ENCODE results near the gene DGKI.

Gene DGKI

DNA sequence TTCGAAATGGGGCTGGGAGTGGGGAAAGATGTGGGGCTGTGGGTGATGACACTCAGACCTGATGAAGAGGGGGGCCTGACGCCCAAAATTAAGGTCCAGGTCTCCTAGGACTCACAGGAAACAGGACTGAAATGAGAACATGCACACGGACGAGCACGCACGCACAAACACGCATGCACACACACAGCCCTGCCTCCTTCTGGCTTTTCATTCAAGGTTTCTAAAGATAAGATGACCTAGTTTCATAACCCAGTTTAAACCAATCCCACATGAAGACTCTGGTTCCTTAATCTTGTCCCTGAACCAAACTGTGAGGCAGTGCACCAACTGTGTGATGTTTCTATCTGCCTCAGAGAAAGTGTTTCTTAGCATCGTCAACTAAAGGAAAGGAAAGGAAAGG lies 162.0 kb downstream of the DGKI start:
- DNase-seq, result no peak

GRCh38 chr7:137684316-137684715 lies 162.5 kb downstream of the DGKI start:
- DNase-seq, result no peak

DNA sequence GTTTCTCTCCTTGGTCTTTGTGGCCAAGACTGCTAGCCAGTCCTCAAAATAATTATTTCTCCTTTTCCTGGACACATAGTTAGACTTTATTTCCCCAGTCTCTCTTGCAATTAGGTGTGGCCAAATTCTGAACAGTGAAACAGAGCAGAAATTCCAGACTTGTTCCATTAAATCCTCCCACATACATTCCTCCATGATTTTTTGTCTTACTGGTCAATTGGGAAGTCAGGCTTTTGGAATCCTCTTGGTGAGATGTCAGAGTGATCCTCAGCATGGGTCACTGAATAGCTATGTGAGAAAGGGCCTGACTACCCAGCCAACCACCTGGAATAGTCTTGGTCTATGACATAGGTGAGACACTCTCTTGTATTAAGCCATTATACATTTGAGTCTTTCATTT lies 164.2 kb downstream of the DGKI start:
- DNase-seq, result no peak

DNA sequence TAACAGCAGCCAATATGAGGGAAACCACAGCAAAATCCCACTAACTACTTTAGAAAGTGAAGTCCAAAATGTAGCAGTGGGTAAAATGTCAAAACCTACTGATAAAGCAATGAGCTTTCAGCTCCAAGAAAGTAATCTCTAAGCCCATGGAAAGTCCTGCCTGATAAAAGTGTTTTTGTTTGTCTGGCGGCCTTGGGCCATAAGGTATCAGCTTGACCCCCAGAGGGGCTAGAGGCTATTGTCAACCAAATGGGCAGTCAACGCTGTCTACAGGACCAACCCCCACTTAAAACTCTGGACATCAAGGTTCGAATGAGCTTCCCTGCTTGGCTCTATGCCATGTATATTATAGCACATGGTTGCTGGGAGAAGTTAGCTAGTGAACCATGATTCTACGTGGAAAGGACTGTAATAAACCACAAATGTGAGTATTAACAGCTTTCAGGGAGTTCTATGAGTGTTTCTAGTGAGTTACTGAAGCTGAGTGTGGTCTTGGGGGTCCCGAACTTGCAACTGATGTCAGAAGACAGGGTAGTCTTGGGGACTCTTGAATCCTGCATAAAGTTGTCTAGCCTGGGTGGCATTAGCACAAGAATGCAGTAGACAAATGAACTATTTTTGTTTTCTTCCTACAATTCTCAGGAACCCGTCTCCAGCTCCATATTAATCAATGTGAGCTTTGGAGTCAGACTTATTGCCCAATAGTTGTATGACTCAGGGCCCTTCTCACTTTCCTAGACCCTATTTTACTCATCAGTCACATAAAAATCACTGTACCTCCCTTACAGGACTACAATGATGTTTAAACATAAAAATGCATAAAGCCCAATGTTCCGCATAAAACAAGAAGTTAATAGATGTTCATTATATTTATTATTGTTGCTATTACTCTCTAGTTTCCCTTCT lies 164.9 kb downstream of the DGKI start:
- no peak for DNase-seq

- no peak for DNase-seq
Observed at GRCh38 chr7:137674551-137675409, 172.0 kb downstream of the DGKI start.

- no peak for DNase-seq
Observed at GRCh38 chr7:137674048-137674447, 172.7 kb downstream of the DGKI start.

DNA sequence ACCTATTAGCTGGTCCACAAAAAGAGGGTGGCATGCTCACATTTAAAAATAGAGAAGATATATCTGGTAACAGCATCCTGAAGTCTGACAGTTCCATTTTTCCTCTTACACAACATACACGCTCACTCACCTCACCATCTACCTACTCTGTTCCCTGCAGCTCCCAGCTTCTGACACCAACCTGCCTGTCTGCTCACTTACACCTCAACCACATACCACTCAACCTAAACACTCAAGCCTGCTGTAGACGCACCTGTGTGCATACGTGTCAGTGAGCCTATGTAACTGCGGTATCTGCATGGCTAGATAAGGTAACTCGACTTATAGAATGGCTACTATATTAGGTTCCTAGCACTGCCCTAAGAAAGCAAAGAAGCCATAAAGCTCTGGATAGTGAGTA lies 174.9 kb downstream of the DGKI start:
- no peak for DNase-seq

GRCh38 chr7:137670222-137671064 lies 176.3 kb downstream of the DGKI start:
- DNase-seq, result no peak

DNA sequence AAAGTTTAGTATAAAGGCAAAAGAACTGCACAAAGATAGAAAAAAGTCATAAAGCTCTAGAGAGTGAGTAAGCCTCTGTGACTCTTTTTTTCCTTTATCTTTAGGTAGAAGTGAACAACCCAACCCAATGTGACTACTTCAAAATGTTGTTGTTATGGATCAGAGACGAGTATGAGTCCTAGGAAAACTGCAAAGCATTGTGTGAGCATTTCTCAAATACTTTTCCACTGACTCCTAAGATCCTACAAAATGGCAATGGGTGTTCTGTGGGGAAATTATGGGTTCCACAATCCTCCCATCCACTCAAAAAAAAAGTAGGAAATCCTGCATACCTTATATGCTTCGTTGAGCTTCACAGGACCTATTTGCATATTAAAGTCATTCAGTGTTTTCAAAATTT lies 177.1 kb downstream of the DGKI start:
- DNase-seq, result no peak

DNA sequence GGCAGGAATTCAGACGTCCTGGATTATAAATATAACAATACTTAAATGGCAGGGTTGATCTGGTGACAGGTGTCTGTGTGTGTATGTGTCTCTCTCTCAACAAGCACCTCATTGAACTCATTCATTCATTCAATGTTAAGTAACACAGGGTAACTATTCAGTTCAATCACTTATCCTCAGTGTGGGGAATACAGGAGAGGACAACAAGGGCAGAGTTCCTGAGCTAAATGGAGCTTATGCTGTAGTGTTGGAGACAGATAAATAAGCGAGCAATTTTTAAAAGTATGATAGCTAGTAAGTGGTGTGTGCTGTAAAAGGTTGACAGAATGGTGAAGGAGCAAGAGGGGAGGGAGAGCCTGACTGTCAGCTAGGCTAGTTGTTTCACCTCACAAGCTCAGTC lies 178.4 kb downstream of the DGKI start:
- DNase-seq, result no peak

DNA sequence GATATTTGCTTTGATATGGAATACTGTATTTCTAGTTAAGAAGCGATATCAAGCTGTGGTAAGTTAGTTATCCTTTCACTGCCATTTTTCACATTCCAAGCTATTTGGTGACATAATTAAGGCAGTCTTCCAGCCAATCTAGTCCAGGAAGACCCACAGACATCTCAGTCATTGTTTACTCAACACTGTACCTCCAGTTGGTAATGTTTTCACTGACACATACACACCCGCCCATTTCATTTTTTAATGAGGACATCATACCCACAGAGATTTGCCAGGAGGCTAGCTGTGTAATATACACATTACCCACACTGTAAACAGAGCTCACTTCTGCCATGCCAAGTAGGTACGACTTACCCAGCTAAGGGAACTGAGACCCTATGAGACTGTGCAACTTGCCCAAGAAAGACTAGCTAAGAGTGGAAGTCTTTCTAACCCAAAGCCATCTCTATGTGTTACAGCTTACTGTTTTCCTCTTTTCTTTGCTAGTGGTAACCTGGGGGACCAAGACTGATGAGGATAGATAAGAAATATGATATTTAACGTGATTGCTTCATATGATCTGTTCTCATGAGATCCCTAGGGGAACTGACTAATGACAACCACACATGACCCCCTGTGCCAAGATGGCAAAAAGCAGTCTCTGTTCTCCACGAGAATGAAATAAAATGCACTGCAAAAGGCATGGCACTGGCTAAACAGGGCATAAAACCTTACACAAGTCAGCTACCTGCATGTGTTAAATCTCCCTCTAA lies 179.0 kb downstream of the DGKI start:
- no peak for DNase-seq

DNA sequence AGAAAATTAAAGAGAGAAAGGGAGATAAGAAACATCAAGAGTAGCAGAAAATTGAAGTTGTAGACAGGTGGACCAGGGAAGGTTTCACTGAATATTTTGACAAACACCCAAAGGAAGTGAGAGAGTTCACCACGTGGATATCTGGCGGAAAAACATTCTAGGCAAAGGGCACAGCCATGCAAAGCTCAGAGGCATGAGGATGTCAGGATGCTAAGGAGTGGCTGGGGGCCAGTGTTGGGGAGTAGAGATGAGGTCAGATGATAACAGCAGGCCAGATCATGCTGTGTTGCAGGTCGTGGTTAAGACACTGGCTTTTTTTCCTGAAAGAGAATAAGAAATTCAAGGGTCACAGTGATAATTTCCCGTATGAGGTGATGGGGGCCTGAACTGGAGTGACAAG lies 181.9 kb downstream of the DGKI start:
- no peak for DNase-seq

DNA sequence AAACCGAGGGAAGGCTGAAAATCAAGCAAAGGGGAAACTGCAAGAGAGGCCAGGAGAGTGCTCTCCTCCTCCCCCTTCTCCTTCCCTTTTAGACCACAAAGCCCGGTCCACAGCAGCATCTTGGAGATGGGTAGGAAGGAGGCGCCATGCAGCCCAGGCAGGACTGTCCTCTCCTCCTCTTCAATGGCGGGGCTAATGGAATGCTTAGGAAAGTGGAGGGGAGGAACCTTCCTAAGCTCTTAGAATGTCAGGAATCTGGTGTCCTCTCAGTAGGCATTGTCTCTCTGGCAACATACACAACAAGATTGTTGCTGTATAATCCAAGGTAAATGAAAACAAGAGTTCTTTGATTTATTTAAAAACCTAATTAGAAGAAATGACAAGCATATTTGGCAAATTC lies 185.1 kb downstream of the DGKI start:
- DNase-seq, result no peak

DNA sequence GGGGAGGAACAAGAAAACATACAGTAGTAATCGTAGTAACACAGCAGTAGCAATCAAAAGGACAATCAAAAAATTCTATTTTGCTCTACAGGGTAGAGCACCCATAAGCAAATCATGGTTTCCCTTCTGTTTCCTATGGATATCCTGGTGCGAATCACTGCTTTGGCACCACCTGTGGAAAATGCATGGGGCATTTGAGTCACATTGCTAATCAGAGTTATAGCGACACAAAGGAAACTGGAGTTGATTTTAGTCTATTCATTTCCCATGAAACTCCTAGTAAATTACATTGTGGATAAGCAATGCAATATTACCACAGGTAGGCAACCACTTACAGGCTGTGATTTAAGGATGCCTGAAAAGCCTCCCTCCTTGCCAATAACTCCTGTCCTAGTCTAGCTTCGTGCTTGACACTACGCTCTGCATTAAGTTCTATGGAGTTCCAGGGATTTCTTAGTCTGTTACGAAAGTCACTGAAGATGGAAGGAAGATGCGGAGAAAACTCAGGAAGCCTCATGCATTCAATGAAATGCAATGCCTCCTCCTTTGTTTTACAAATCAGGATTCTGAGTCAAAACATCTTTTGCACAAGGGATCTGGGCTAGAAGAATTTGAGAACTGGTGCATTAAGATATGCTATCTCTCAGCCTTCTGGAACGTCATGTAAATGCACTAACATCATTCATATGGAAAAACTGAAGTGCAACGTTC lies 188.4 kb downstream of the DGKI start:
- DNase-seq, result no peak

DNA sequence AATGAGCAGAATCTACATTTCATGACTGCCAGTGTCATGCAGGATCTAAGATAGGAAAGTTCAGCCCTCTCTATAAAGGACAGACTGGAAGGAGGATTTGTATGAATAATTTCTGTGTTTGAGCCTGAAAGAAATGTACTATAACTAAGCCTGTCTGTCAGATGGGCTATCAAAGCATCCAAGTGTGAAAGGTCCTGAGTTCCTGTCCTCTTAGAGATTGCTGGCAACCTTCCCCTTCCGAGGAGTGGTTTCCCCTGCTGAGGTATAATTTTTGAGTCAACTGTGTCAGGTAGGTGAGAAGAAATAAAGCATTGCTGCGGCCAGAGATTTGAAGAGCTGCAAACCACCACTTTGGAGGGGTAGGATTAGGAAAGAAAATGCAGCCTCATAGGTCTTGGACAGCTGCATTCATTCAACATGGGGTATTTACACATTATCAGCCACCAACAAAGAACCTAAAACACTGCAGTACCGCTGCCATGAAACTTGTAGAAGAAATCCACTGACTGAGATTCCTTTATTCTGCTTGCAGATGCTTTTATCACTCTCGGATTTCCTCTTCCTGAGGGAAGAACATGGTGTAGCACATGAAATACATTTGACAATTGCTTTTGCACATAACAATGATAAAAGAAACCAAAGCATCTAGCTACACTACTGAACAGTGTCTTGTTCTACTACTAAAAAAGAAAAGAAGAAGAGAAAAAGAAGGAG lies 189.1 kb downstream of the DGKI start:
- DNase-seq, result no peak

GRCh38 chr7:137656850-137657232 lies 189.9 kb downstream of the DGKI start:
- DNase-seq, result no peak

- peak; percentile 10 to 59 (median 19) for DNase-seq
Observed at GRCh38 chr7:137656227-137656849, 190.4 kb downstream of the DGKI start.

- DNase-seq, result no peak
Observed at GRCh38 chr7:137655804-137656203, 191.0 kb downstream of the DGKI start.

DNA sequence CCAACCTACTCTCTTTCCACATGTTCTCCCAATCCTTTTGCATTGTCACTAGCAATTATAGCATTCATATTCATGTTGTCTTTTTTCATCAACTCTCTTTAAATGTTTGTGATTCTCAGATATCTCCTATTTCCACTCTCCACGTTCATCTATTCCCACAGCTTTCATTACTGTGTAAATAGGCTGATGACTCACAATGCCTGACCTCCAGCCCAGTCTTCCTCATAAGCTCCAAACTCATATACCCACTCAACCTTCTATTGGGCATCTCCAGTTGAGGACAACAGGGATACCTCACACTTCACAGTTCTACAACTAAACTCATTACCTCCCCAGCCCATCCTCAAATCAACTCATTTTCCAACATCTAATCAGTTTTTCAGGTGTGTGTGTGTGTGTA lies 194.1 kb downstream of the DGKI start:
- no peak for DNase-seq

DNA sequence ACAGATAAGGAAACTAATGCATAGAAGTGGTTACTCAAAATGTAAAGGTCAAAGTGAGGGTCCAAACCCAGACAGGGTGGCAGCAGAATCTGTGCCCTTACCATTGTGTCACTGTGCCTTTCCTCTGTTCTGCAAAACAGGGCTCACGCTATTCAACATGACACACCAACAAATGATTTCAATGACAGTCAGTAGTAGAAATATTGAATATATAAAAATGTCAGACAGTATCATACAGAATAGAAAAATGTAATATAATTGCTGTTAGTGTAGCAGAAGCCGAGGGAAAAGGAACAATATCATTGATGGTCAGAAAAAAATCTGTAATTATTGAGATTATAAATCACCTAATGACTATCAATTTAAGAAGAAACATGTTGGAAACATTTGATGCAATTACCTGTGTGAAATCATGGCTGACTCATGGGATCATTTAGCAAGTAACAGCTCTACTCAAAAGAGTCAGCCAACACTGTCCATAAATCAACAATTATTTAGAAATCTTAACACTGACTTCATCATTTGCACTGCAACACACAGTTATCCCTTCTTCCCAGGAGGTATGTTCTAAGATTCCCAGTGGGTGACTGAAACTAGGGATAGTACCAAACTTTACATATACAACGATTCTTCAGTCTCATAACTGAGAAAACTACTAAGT lies 198.7 kb downstream of the DGKI start:
- no peak for DNase-seq

Data from T-helper 1 cell (primary cell).